ENCODE results near the gene TNFSF13. TPM values are rescaled to one million over a fixed set of nuclear protein-coding genes. Genes with fewer than 3 reads are reported as not detected.

The TNFSF13 gene
- total and polyA plus RNA-seq, 2 of the 8 experiments (the other 6 are each of a cell fraction or from before 2014, with no cell fraction given): 2.1 to 2.6 TPM

DNA sequence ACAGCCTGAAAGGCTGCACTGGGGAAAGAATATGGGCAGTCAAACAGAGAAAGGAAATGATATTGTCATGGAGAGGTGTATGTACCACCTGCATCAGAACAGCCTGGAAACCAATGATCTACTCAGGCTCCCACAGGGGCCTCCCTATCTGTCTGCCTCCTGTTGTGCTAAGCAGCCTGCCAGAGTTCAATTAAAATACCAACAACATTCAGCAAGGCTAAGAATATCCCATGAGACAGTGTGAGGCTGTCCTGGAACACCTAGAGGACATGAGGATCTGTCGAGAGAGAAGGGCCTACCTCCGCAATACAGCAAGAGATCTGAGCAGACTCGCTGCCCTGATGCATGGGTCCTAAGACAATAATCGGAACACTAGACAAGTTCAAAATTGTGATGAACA, 47.7 kb downstream of the TNFSF13 start:
- Histone ChIP-seq H4K5ac (ENCODE audit: insufficient read length, low read depth, low read length) (no peak overlapping the region), H2AK5ac (ENCODE audit: low read depth, low read length) (no peak overlapping the region), H3K4me1 (replicated peaks in 1 of 4; ENCODE audit: control insufficient read depth in 3 of 4, insufficient read depth in 4 of 4, low read length in 3 of 4) (no peaks in the 10 kb centered on the region), H3K9ac (replicated peaks in 1 of 4; ENCODE audit: extremely low read depth in 1 of 4, low read depth in 3 of 4, low read length in 3 of 4) (no peak overlapping the region; a peak in 1 of 7 replicates), H3K4ac (replicated peaks; ENCODE audit: insufficient read length, low read depth, low read length) (no peak overlapping the region), H4K91ac (replicated peaks; ENCODE audit: insufficient read length, low read length) (no peak overlapping the region), H2BK5ac (ENCODE audit: low read depth, low read length) (no peak overlapping the region), H4K8ac (ENCODE audit: extremely low read depth, insufficient read depth, low read length) (no peak overlapping the region), H3K27me3 (replicated peaks in 1 of 4; ENCODE audit: control insufficient read depth in 3 of 4, extremely low read depth in 1 of 4, insufficient read depth in 3 of 4, low read length in 3 of 4) (no peaks in the 10 kb centered on the region), H2BK12ac (ENCODE audit: low read depth, low read length) (no peak overlapping the region), H3K27ac (ENCODE audit: low read depth, low read length) (no peak overlapping the region), H3K18ac (ENCODE audit: extremely low read depth, low read length) (no peak overlapping the region), H2BK120ac (replicated peaks; ENCODE audit: low read depth, low read length) (no peak overlapping the region), H3K56ac (replicated peaks; ENCODE audit: insufficient read length, low read depth, low read length) (no peak overlapping the region), H3K36me3 (ENCODE audit: control insufficient read depth in 2 of 4, insufficient read depth in 4 of 4, low read length in 3 of 4) (peaks cover 3 to 48% (median 21%) of the 10 kb centered on the region in 4 experiments), H2BK15ac (ENCODE audit: low read length) (no peak overlapping the region), H3K79me1 (ENCODE audit: low read depth, low read length) (peaks cover 10% of the 10 kb centered on the region), H2AFZ (ENCODE audit: low read length) (no peak overlapping the region), H3K14ac (ENCODE audit: insufficient read length) (no peak overlapping the region), H3K79me2 (ENCODE audit: control insufficient read depth in 1 of 2, insufficient read depth in 2 of 2, low read length in 2 of 2) (peaks cover 0 to 25% of the 10 kb centered on the region in 2 experiments; a peak in 2 of 4 replicates), H3K4me3 (ENCODE audit: extremely low read depth in 1 of 4, insufficient read depth in 2 of 4, low read depth in 3 of 4, low read length in 4 of 4) (no peak overlapping the region), H4K20me1 (replicated peaks in 1 of 2; ENCODE audit: control insufficient read depth in 1 of 2, insufficient read depth in 2 of 2, low read length in 2 of 2) (peaks cover 0 to 7% of the 10 kb centered on the region in 2 experiments), H3K4me2 (ENCODE audit: insufficient read depth in 1 of 2, low read depth in 2 of 2, low read length in 2 of 2) (no peak overlapping the region), H3K9me3 (ENCODE audit: insufficient read depth in 2 of 2, low read depth in 1 of 2, low read length in 1 of 2) (no peaks in the 10 kb centered on the region), H3K23me2 (ENCODE audit: low read depth, low read length) (no peaks in the 10 kb centered on the region), H3K23ac (ENCODE audit: insufficient read length) (no peak overlapping the region), H2BK20ac (ENCODE audit: low read length) (no peak overlapping the region)
- no peak for FAIRE-seq
- WGBS, 2 experiments (ENCODE audit: extremely low coverage in 1 of 2, insufficient coverage in 1 of 2, insufficient read length in 1 of 2, insufficient replicate concordance in 2 of 2, low coverage in 1 of 2, low lambda C conversion rate in 2 of 2, missing lambda C conversion rate in 1 of 2): 98% methylated on average over 4 of the region's 4 CpGs; no CpG with 5 or more reads in 1 of the 2 experiments
- CTCF ChIA-PET (ENCODE audit: partially characterized antibody): interaction anchor here (3.4 kb wide), 1 partner anchor 17 kb away, joined by 12 read pairs; the partner anchor contains the start of gene SOX15
- DNase-seq (ENCODE audit: low read depth in 1 of 2, low spot score in 2 of 2): no peak
- POLR2A ChIA-PET (ENCODE audit: partially characterized antibody): interaction anchor here (1.0 to 79.4 kb wide), 4 partner anchors 13 to 60 kb away, joined by 4 to 2272 read pairs (median 6); partner anchors contain the start of genes ATP1B2, TP53 and WRAP53
- TF ChIP-seq CTCF (IDR thresholded peaks at IDR 0.05; ENCODE audit: control extremely low read depth in 1 of 3, insufficient read depth in 1 of 3, low read depth in 1 of 3, low read length in 3 of 3): no peak
- no peak for TF ChIP-seq RBBP5 (IDR thresholded peaks at IDR 0.05; ENCODE audit: borderline replicate concordance, low read depth, low read length)
- TF ChIP-seq CEBPB (IDR thresholded peaks at IDR 0.05; ENCODE audit: low read depth, low read length): no peak
- no peak for TF ChIP-seq TBP (IDR thresholded peaks at IDR 0.05; ENCODE audit: low read depth, low read length)
- TF ChIP-seq SP4 (IDR thresholded peaks at IDR 0.05; ENCODE audit: low read length): no peak
- TF ChIP-seq RNF2 (IDR thresholded peaks at IDR 0.05; ENCODE audit: borderline replicate concordance, low read depth, low read length, missing control alignments, poor library complexity, severe bottlenecking): no peak
- TF ChIP-seq CBX5 (IDR thresholded peaks at IDR 0.05; ENCODE audit: low read depth, low read length): no peak
- TF ChIP-seq CREB1 (IDR thresholded peaks at IDR 0.05): no peak
- TF ChIP-seq PHF8 (conservative IDR thresholded peaks at IDR 0.05; ENCODE audit: low read depth, low read length): no peak
- no peak for TF ChIP-seq BRCA1 (IDR thresholded peaks at IDR 0.05; ENCODE audit: low read depth, low read length)
- TF ChIP-seq HDAC6 (IDR thresholded peaks at IDR 0.05; ENCODE audit: low read depth, low read length): no peak
- no peak for TF ChIP-seq GTF2F1 (IDR thresholded peaks at IDR 0.05; ENCODE audit: borderline replicate concordance, low read depth, low read length)

All from H1 (cell line).